HepG2 (cell line): ENCODE measurements around the gene TMEM250. TPM values are rescaled to one million over a fixed set of nuclear protein-coding genes. Genes with fewer than 3 reads are reported as not detected.
A peak's percentile ranks its signal among the peaks of the same experiment; 100 is the strongest.

Experiments
- AFF4 ChIP-seq: sonication (generic); formaldehyde crosslinking; IDR thresholded peaks from 2 replicates; pipeline ENCODE4 v1.4.0; 2020; ENCODE audit warnings: missing genetic modification reagents
- GABPA ChIP-seq, 2 experiments: IDR thresholded peaks; 2 replicates each; pipeline ENCODE4 v1.6.1; 2011 to 2016; ENCODE audit warnings: low read depth in 2 of 2, low read length in 1 of 2, missing biosample characterization in 1 of 2, missing genetic modification characterization in 1 of 2
- GABPB1 ChIP-seq: IDR thresholded peaks from 2 replicates; pipeline ENCODE4 v1.6.1; 2016; ENCODE audit warnings: mild to moderate bottlenecking, missing genetic modification reagents, moderate library complexity, missing compliant biosample characterization
- RARA ChIP-seq: IDR thresholded peaks from 2 replicates; pipeline ENCODE4 v1.6.1; 2016; ENCODE audit warnings: missing genetic modification reagents, missing compliant biosample characterization
- SIX4 ChIP-seq: sonication (generic); formaldehyde crosslinking; IDR thresholded peaks from 2 replicates; pipeline ENCODE4 v1.4.0; 2020; ENCODE audit warnings: missing genetic modification reagents
- TFAP4 ChIP-seq: sonication (generic); IDR thresholded peaks from 2 replicates; pipeline ENCODE4 v1.6.1; 2016; ENCODE audit warnings: low read depth, borderline replicate concordance
- TOE1 ChIP-seq: sonication (generic); formaldehyde crosslinking; IDR thresholded peaks from 2 replicates; pipeline ENCODE4 v1.4.0; 2020; ENCODE audit warnings: mild to moderate bottlenecking, missing genetic modification reagents
- ZBTB37 ChIP-seq: sonication (generic); formaldehyde crosslinking; IDR thresholded peaks from 2 replicates; pipeline ENCODE4 v1.4.0; 2020; ENCODE audit warnings: mild to moderate bottlenecking, missing genetic modification reagents
- ZBTB49 ChIP-seq: sonication (generic); formaldehyde crosslinking; IDR thresholded peaks from 2 replicates; pipeline ENCODE4 v1.4.0; 2020; ENCODE audit warnings: missing genetic modification reagents, borderline replicate concordance
- ZMAT5 ChIP-seq: sonication (generic); formaldehyde crosslinking; IDR thresholded peaks from 2 replicates; pipeline ENCODE4 v1.5.0; 2020; ENCODE audit warnings: mild to moderate bottlenecking, low read depth, missing genetic modification reagents, borderline replicate concordance
- ZNF17 ChIP-seq: sonication (generic); formaldehyde crosslinking; IDR thresholded peaks from 2 replicates; pipeline ENCODE4 v1.5.0; 2020; ENCODE audit warnings: mild to moderate bottlenecking, missing genetic modification reagents
- ZNF260 ChIP-seq: sonication (generic); formaldehyde crosslinking; IDR thresholded peaks from 2 replicates; pipeline ENCODE4 v1.4.0; 2020; ENCODE audit warnings: missing genetic modification reagents, low read depth, mild to moderate bottlenecking, borderline replicate concordance
- ZNF501 ChIP-seq: sonication (generic); formaldehyde crosslinking; IDR thresholded peaks from 2 replicates; pipeline ENCODE4 v1.5.1; 2020; ENCODE audit warnings: mild to moderate bottlenecking, moderate library complexity, missing genetic modification reagents
- ZNF569 ChIP-seq: sonication (generic); formaldehyde crosslinking; IDR thresholded peaks from 2 replicates; pipeline ENCODE4 v1.5.0; 2020; ENCODE audit warnings: mild to moderate bottlenecking, missing genetic modification reagents, moderate library complexity, borderline replicate concordance
- ZNF574 ChIP-seq: sonication (generic); formaldehyde crosslinking; IDR thresholded peaks from 2 replicates; pipeline ENCODE4 v1.4.0; 2020; ENCODE audit warnings: missing genetic modification reagents
- polyA plus RNA-seq, 8 experiments: library from polyadenylated mRNA; depleted of rRNA in 3 of 8; stranded (reverse) in 7 of 8; unstranded in 1 of 8; fragments of >200 nt; fragmentation: Illumina TruSeq in 4 of 8; extraction: Trizol in 4 of 8; gene quantifications; 2 replicates each; pipeline versions ENCODE4 v1.2.1 to v1.2.3, GENCODE V29; 2011 to 2016; ENCODE audit warnings: low read depth in 4 of 8, missing spikeins in 1 of 8, mixed read lengths in 1 of 8; ENCODE audit not compliant: insufficient read depth in 1 of 8
- total RNA-seq, 5 experiments: library from RNA; depleted of rRNA; stranded (reverse); fragments of >200 nt; fragmentation: Illumina TruSeq; extraction: Trizol; gene quantifications; 2 replicates each; pipeline ENCODE4 v1.2.3, GENCODE V29; 2016; ENCODE audit warnings: low read depth in 1 of 5

TMEM250 gene
- total and polyA plus RNA-seq, 2 of the 13 experiments (the other 11 are each of a cell fraction or from before 2014, with no cell fraction given) = 5.5 to 13.9 TPM

- TF ChIP-seq ZNF17 (0 out of 2 replicates have a peak, but pooled peaks have one; percentile 36), GABPA (IDR thresholded peaks at IDR 0.05; ENCODE audit: low read depth, low read length) (no peak), GABPA (CRISPR knock-in tag; IDR thresholded peaks at IDR 0.05; ENCODE audit: low read depth) (0 out of 2 replicates have a peak, but pooled peaks have one; percentile 13), ZMAT5 (CRISPR knock-in tag) (no peak; the same call in 1 of the 2 replicates), GABPB1 (CRISPR knock-in tag) (peak; percentile 53; the same call in 1 of the 2 replicates), TOE1 (CRISPR knock-in tag) (no peak), ZBTB37 (CRISPR knock-in tag) (no peak), ZNF569 (no peak), ZNF501 (CRISPR knock-in tag) (peak; percentile 73), ZNF574 (CRISPR knock-in tag) (peak; percentile 57), AFF4 (CRISPR knock-in tag) (no peak), SIX4 (CRISPR knock-in tag) (no peak), RARA (CRISPR knock-in tag) (peak; percentile 19; the same call in 1 of the 2 replicates), ZBTB49 (no peak), ZNF260 (CRISPR knock-in tag) (no peak), TFAP4 (no peak; the same call in 1 of the 2 replicates)
These were observed 597 bp upstream of the TMEM250 start (continued) for GRCh38 chr9:136119061-136119882.
